Gastroesophageal sphincter (tissue), 4 donors: ENCODE data around the gene FOXJ1. TPM values are rescaled to one million over a fixed set of nuclear protein-coding genes. Genes with fewer than 3 reads are reported as not detected.

Experiments
- ATAC-seq: fragments of 150-250 bp; one replicate; pipeline ENCODE4 v1.9.1; 2016; ENCODE audit warnings: mild to moderate bottlenecking, moderate library complexity
- H3K27ac ChIP-seq, 4 donors: fragments of 200-600 bp; sonication (generic) in 3 of 4; 1 replicate in 3 of 4; 2 replicates in 1 of 4; pipeline ENCODE4 v1.5.1; 2016 to 2019
- H3K27me3 ChIP-seq: fragments of 200-600 bp; sonication (generic); one replicate; pipeline ENCODE4 v1.5.1; 2019
- H3K36me3 ChIP-seq, 2 donors: fragments of 200-600 bp; sonication (generic); one replicate each; pipeline ENCODE4 v1.5.1; 2019; ENCODE audit warnings: control low read depth in 1 of 2
- H3K4me1 ChIP-seq, 3 donors: fragments of 200-600 bp; sonication (generic); 1 replicate in 2 of 3; 2 replicates in 1 of 3; pipeline ENCODE4 v1.5.1; 2016 to 2019; ENCODE audit warnings: control low read depth in 2 of 3
- H3K4me3 ChIP-seq, 2 donors: fragments of 200-600 bp; sonication (generic); one replicate each; pipeline ENCODE4 v1.5.1; 2019; ENCODE audit warnings: mild to moderate bottlenecking in 1 of 2, moderate library complexity in 1 of 2
- H3K9me3 ChIP-seq, 3 donors: fragments of 200-600 bp; sonication (generic); one replicate each; pipeline ENCODE4 v1.5.1; 2017 to 2019; ENCODE audit warnings: control low read depth in 2 of 3
- EP300 ChIP-seq: sonication (generic); formaldehyde crosslinking; IDR thresholded peaks from one replicate; pipeline ENCODE4 v1.6.1; 2017; ENCODE audit warnings: antibody characterized with exemption, mild to moderate bottlenecking
- POLR2A ChIP-seq, 2 donors: fragments of 450-650 bp; IDR thresholded peaks; one replicate each; pipeline ENCODE4 v1.6.1; 2017; ENCODE audit warnings: antibody characterized with exemption in 2 of 2, mild to moderate bottlenecking in 2 of 2, moderate library complexity in 1 of 2
- POLR2AphosphoS5 ChIP-seq: sonication (generic); formaldehyde crosslinking; IDR thresholded peaks from one replicate; pipeline ENCODE4 v1.6.1; 2017; ENCODE audit warnings: antibody characterized with exemption
- WGBS, 2 donors: methylation state at CpG; one replicate each; pipeline ENCODE4 v1.1.5; 2018; ENCODE audit warnings: low coverage in 1 of 2; 5-methylcytosine and 5-hydroxymethylcytosine counted together
- total RNA-seq, 4 donors: library from RNA; depleted of rRNA; stranded (reverse); fragments of >200 nt; gene quantifications; one replicate each; pipeline ENCODE4 v1.1.0, GENCODE V29; 2016
- TF ChIP-seq, protein P1 (sequence below), 4 experiments: fragments of 200-600 bp in 2 of 4; fragments of 450-650 bp in 2 of 4; sonication (generic) in 1 of 4; IDR thresholded peaks; one replicate each; pipeline ENCODE4 v1.5.1; 2017 to 2019; ENCODE audit warnings: antibody characterized with exemption in 4 of 4, mild to moderate bottlenecking in 2 of 4, moderate library complexity in 2 of 4

Gene FOXJ1
- total RNA-seq, 4 donors from 2014 or later, result not detected

DNA sequence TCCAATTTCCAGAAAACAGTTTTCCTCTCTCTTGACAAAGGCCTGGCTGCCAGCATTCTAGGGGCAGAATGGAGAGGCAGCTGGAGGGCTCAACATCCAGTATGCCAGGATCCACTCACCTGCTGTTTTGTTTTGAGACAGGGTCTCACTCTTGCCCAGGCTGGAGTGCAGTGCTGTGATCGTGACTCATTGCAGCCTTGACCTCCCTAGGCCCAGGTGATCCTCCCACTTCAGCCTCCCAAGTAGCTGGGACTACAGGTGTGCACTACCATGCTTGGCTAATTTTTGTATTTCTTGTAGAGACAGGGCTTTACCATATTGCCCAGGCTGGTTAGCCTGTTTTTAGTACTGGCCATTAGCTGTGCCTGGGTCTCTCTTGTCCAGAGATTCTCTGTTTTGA lies 29.1 kb upstream of the FOXJ1 start:
- no peak for ATAC-seq
- Histone ChIP-seq H3K9me3 (no peaks in the 10 kb centered on the region), H3K4me3 (no peak overlapping the region), H3K36me3 (no peaks in the 10 kb centered on the region), H3K27me3 (no peaks in the 10 kb centered on the region), H3K4me1 (no peaks in the 10 kb centered on the region), H3K27ac (no peak overlapping the region)
- WGBS, 2 donors, result 100% methylated on average over 1 of the region's 1 CpG; no CpG with 5 or more reads in 1 of the 2 donors
- no peak for TF ChIP-seq EP300
- no peak for TF ChIP-seq POLR2AphosphoS5
- TF ChIP-seq POLR2A (IDR thresholded peaks at IDR 0.05), result no peak
- TF ChIP-seq, protein P1, sequence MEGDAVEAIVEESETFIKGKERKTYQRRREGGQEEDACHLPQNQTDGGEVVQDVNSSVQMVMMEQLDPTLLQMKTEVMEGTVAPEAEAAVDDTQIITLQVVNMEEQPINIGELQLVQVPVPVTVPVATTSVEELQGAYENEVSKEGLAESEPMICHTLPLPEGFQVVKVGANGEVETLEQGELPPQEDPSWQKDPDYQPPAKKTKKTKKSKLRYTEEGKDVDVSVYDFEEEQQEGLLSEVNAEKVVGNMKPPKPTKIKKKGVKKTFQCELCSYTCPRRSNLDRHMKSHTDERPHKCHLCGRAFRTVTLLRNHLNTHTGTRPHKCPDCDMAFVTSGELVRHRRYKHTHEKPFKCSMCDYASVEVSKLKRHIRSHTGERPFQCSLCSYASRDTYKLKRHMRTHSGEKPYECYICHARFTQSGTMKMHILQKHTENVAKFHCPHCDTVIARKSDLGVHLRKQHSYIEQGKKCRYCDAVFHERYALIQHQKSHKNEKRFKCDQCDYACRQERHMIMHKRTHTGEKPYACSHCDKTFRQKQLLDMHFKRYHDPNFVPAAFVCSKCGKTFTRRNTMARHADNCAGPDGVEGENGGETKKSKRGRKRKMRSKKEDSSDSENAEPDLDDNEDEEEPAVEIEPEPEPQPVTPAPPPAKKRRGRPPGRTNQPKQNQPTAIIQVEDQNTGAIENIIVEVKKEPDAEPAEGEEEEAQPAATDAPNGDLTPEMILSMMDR (IDR thresholded peaks at IDR 0.05), result no peak

DNA sequence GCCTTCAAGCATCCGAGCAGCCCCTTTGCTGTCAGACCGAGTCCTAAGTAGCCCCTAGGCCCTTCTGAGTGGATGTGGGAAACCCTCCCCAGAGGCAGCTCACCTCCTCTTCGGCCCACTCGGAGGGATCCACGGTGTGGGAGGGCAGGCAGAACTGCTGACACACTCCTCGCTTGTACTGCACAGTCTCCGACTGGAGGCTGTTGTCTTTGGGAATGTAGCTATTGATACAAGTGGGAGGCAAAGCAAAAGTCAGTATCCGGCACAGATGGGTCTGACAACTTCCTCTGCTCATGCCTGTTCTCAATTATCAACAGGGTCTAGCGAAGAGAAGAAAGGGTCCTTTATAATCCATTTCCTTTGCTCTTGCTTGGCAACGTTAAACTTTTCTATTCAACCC lies 25.9 kb upstream of the FOXJ1 start:
- WGBS, 2 donors, result 83 to 86% methylated on average over 2 to 10 of the region's 10 CpGs
- no peak for TF ChIP-seq POLR2AphosphoS5
- no peak for TF ChIP-seq EP300
- TF ChIP-seq POLR2A (IDR thresholded peaks at IDR 0.05), result no peak
- TF ChIP-seq, protein P1 (IDR thresholded peaks at IDR 0.05), result no peak
- Histone ChIP-seq H3K27me3 (no peaks in the 10 kb centered on the region), H3K36me3 (no peaks in the 10 kb centered on the region), H3K9me3 (no peaks in the 10 kb centered on the region), H3K4me1 (no peaks in the 10 kb centered on the region), H3K27ac (no peak overlapping the region), H3K4me3 (no peak overlapping the region)
- no peak for ATAC-seq

DNA sequence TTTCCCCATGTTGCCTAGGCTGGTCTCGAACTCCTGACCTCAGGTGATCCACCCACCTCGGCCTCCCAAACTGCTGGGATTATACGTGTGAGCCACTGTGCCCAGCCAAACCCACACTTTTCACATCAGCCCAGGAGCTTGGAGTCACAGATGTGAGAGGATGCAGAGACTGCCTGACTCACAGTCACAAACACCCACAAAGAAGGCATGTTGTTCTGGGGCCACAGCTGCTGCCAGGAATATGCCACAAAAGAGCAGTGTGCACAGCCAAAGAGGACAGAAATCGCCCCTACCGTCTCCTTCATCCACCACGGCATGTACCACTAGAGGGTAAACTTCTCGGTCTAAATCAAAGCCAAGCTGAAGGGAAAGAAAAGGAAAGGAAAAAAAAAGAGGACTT lies 25.1 kb upstream of the FOXJ1 start:
- ATAC-seq, result no peak
- H3K27me3 ChIP-seq, result no peaks in the 10 kb centered on the region
- no peaks in the 10 kb centered on the region for H3K36me3 ChIP-seq
- H3K9me3 ChIP-seq, result no peaks in the 10 kb centered on the region
- H3K4me3 ChIP-seq, result no peak overlapping the region
- no peak for TF ChIP-seq EP300
- TF ChIP-seq POLR2AphosphoS5, result no peak
- no peak for TF ChIP-seq POLR2A (IDR thresholded peaks at IDR 0.05)
- TF ChIP-seq, protein P1 (IDR thresholded peaks at IDR 0.05), result no peak
- no peaks in the 10 kb centered on the region for H3K4me1 ChIP-seq
- no peak overlapping the region for H3K27ac ChIP-seq
- 70 to 86% methylated on average over 4 of the region's 7 CpGs for WGBS, 2 donors

DNA sequence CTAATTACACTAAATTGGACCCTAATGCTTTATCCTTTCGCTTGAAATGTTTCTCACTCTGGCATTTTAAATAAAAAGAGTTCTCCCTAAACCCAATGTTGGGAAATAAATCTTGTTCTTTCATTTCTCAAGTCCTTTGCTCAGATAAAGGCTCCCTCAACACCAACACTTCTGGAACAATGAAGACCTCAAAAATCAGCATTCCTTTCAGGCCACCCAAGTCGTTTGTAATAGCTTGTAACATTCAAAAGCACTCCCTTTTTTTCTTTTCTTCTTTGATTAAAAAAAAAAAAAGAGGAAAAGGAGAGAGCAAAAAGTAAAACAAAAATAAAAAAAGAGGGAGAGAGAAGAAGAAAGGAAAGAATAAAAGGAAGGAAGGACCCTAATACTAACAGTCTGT lies 23.3 kb upstream of the FOXJ1 start:
- no peaks in the 10 kb centered on the region for H3K4me1 ChIP-seq
- 68 to 72% methylated on average over 2 of the region's 2 CpGs for WGBS, 2 donors
- no peak for TF ChIP-seq POLR2AphosphoS5

DNA sequence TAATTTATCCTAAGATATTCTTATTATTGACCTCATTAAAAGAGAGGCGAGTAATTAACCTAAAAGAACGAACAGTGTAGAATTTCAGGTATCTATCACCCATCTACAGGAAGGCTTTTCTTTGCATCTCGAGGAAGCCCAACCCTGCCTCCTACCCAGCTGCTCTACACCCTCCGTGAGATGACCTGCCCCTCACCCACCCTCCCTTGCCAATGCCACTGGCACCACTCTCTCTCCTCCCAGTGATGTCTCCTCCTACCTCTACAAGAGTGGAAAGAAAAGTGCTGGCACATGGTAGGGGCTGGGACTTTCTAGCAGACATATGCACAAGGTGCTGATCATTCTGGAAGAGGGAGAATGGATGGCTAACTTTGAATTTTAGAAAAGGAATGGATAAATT lies 22.9 kb upstream of the FOXJ1 start:
- Histone ChIP-seq H3K27me3 (no peaks in the 10 kb centered on the region), H3K9me3 (no peaks in the 10 kb centered on the region), H3K4me1 (no peaks in the 10 kb centered on the region), H3K36me3 (no peaks in the 10 kb centered on the region), H3K27ac (no peak overlapping the region), H3K4me3 (no peak overlapping the region)
- 77 to 89% methylated on average over 3 to 4 of the region's 4 CpGs for WGBS, 2 donors
- ATAC-seq, result no peak
- TF ChIP-seq, protein P1 (IDR thresholded peaks at IDR 0.05), result no peak
- TF ChIP-seq POLR2A (IDR thresholded peaks at IDR 0.05), result no peak
- no peak for TF ChIP-seq EP300
- no peak for TF ChIP-seq POLR2AphosphoS5

More for the DNA sequence above, 23.3 kb upstream of the FOXJ1 start:
- H3K9me3 ChIP-seq, result no peaks in the 10 kb centered on the region
- H3K27ac ChIP-seq, result no peak overlapping the region
- H3K27me3 ChIP-seq, result no peaks in the 10 kb centered on the region
- ATAC-seq, result no peak
- no peaks in the 10 kb centered on the region for H3K36me3 ChIP-seq
- no peak overlapping the region for H3K4me3 ChIP-seq
